Hematopoietic multipotent progenitor cell (in vitro differentiated cells): Measurements from ENCODE around the gene NLRC5. TPM values are rescaled to one million over a fixed set of nuclear protein-coding genes. Genes with fewer than 3 reads are reported as not detected.
"Not testable (repeated sequence)": the region's sequence is repeated elsewhere in the genome, so short reads cannot be mapped to it uniquely, and the experiment has no call there.

Experiments
- DNase-seq, 3 donors: peaks; one replicate each; pipeline ENCODE4 v3.0.0-alpha.2; 2011 to 2015; ENCODE audit warnings: low read depth in 2 of 3, low spot score in 2 of 3
- total RNA-seq: library from RNA; depleted of rRNA; stranded (reverse); fragments of >200 nt; gene quantifications from one replicate; pipeline ENCODE4 v1.2.3, GENCODE V29; 2012

NLRC5 gene
- total RNA-seq, 1 donor = 78.1 TPM

- no peak for DNase-seq
Observed at GRCh38 chr16:57069053-57069452, 79.7 kb downstream of the NLRC5 start.

GRCh38 chr16:57069635-57070370 lies 80.4 kb downstream of the NLRC5 start:
- DNase-seq = no peak

GRCh38 chr16:57070424-57070823 lies 81.1 kb downstream of the NLRC5 start:
- DNase-seq = no peak

- not testable (repeated sequence) for DNase-seq
Observed at GRCh38 chr16:57071081-57071732, 81.8 kb downstream of the NLRC5 start.

- DNase-seq = no peak
Observed at GRCh38 chr16:57071831-57072582, 82.7 kb downstream of the NLRC5 start.

GRCh38 chr16:57072616-57073275 lies 83.4 kb downstream of the NLRC5 start:
- DNase-seq = no peak

- no peak for DNase-seq
Observed at GRCh38 chr16:57077714-57078113, 88.4 kb downstream of the NLRC5 start.

GRCh38 chr16:57081744-57082143 lies 92.4 kb downstream of the NLRC5 start:
- DNase-seq = no peak

GRCh38 chr16:57082664-57083063 lies 93.3 kb downstream of the NLRC5 start:
- DNase-seq = no peak

GRCh38 chr16:57083485-57084126 lies 94.2 kb downstream of the NLRC5 start:
- no peak for DNase-seq

- DNase-seq = peak; percentile 66 to 90 (median 80)
Observed at GRCh38 chr16:57084257-57084770, 95.0 kb downstream of the NLRC5 start.

GRCh38 chr16:57084996-57085395 lies 95.6 kb downstream of the NLRC5 start:
- DNase-seq = no peak

GRCh38 chr16:57087003-57087402 lies 97.6 kb downstream of the NLRC5 start:
- DNase-seq = no peak

GRCh38 chr16:57089406-57089805 lies 100.0 kb downstream of the NLRC5 start:
- no peak for DNase-seq

GRCh38 chr16:57091200-57091974 lies 102.0 kb downstream of the NLRC5 start:
- peak in 1 of 3 donors; percentile 46 for DNase-seq

GRCh38 chr16:57091975-57092785 lies 102.8 kb downstream of the NLRC5 start, which contains the start of gene CPNE2:
TSS of gene CPNE2 (plus strand) at chr16:57092583. CDS start at chr16:57110743, 18,160 bp downstream.
- DNase-seq = peak in 1 of 3 donors; percentile 41

- DNase-seq = peak; percentile 19 to 51 (median 50)
Observed at GRCh38 chr16:57092786-57093411, 103.5 kb downstream of the NLRC5 start.
